Fibroblast of pulmonary artery (primary cell): ENCODE results near the gene PSMA4.

ENCODE experiments used
- DNase-seq: peaks from one replicate; pipeline ENCODE4 v3.0.0-alpha.2; 2010; ENCODE audit warnings: low read depth
- H3K4me3 ChIP-seq: replicated peaks from 2 replicates; pipeline ENCODE4 v1.5.1; 2011; ENCODE audit warnings: low read depth, mild to moderate bottlenecking, control low read depth, low read length, moderate library complexity
- TF ChIP-seq, protein P1 (sequence below): IDR thresholded peaks from 2 replicates; pipeline ENCODE4 v1.5.1; 2011; ENCODE audit warnings: mild to moderate bottlenecking, control low read depth, low read length, inconsistent platforms; ENCODE audit errors: missing control alignments

Gene PSMA4

DNA sequence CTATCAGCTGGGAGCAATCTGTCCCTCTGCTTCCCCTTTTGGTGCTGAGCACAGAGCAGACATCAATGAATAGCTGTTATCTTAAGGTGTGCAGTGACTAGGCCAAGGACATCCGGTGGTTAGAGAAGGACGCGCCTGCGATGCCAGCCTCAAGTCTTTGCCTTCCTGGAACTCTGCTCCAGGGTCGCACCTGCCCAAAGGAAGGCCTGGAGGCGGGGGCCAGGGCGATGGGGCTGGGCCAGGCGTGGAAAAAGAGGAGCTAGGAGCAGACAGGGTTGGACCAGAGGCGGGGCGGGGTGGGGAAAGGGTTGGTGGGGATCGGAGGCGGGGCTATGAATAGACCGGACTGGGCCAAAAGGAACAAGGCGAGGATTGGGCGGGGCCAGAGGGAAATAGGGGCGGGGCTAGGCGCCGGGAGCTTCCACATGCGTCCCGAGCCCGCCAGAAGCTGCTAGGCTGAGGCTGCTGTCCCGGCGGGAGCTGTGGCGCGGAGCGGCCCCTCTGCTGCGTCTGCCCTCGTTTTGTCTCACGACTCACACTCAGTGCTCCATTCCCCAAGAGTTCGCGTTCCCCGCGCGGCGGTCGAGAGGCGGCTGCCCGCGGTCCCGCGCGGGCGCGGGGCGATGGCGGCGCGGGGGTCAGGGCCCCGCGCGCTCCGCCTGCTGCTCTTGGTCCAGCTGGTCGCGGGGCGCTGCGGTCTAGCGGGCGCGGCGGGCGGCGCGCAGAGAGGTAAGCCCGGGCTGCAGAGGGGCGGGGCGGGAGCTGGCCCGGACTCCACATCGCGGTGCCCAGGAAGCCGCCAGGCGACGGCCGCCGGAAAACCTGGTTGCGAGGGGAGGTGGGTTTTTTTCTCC lies 25.1 kb downstream of the PSMA4 start, which contains the start of gene CHRNA5:
TSS of gene CHRNA5 (plus strand) at position 424 of the 854 bp plus-strand sequence. CDS start at position 624, 200 bp downstream.
- DNase-seq = peak; percentile 75
- TF ChIP-seq, protein P1, sequence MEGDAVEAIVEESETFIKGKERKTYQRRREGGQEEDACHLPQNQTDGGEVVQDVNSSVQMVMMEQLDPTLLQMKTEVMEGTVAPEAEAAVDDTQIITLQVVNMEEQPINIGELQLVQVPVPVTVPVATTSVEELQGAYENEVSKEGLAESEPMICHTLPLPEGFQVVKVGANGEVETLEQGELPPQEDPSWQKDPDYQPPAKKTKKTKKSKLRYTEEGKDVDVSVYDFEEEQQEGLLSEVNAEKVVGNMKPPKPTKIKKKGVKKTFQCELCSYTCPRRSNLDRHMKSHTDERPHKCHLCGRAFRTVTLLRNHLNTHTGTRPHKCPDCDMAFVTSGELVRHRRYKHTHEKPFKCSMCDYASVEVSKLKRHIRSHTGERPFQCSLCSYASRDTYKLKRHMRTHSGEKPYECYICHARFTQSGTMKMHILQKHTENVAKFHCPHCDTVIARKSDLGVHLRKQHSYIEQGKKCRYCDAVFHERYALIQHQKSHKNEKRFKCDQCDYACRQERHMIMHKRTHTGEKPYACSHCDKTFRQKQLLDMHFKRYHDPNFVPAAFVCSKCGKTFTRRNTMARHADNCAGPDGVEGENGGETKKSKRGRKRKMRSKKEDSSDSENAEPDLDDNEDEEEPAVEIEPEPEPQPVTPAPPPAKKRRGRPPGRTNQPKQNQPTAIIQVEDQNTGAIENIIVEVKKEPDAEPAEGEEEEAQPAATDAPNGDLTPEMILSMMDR = no peak
- peak within 1 kb of the TSS; percentile 71 for H3K4me3 ChIP-seq

DNA sequence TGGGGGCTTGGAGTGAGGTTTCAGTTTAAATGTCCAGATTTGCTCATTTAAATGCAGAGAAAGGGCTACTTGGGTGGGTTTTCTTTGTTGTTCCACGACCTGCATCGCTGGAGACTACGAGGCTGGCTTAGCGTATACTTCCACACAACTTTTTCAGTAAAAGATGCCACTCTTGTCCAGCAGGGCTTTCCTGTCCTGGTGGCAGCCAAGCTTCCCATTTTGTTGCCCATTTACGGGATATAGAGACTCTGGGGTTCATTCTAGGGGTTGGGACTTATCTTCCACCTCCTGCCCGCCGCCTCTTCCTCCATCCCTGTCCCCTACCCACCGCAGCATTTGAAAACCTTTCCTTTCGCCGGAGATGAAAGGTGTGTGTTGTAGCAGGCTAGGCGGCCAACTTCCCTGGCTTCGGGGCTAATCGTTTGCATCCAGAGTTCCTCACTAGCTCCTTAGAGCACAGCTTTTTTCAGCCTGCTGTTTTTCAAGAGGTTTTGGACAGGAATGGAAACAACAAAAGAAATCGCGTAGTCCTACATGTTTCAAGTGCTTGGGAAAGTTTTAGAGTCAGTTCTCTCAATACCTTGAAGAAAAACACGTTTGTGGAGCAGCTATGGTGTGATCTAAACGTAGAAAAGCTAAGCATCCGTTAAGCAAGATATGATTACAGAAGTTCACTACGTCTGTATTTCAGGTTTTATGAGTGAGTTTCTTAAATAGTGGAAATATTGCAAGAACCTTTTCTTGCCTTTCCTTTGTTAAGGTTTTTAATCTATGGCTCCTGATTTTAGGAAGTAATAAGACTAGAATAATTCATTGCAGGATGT lies 25.9 kb downstream of the PSMA4 start:
- H3K4me3 ChIP-seq = peak overlapping the region; percentile 71
- peak; percentile 15 for DNase-seq
- TF ChIP-seq, protein P1 = peak; percentile 19

DNA sequence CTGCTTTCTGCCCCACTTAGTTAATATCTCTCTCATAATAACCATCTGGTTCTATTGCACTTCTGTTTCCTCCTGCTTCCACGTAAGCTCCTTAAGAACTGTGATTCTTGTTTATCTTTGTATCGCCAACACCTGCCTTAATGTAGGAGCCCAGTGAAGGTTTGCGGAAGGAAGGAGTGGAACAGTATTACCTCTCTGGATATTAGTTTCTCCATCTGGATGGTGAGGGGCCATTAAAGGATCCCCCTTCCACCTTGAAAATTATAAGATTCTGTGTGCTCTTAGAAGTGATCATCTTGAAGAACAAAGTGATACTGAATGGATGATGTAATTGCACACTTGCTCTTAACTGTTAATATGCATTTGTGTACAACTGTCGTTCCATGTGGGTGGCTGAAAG lies 27.3 kb downstream of the PSMA4 start:
- TF ChIP-seq, protein P1 = no peak
- DNase-seq = no peak
- no peak overlapping the region for H3K4me3 ChIP-seq

DNA sequence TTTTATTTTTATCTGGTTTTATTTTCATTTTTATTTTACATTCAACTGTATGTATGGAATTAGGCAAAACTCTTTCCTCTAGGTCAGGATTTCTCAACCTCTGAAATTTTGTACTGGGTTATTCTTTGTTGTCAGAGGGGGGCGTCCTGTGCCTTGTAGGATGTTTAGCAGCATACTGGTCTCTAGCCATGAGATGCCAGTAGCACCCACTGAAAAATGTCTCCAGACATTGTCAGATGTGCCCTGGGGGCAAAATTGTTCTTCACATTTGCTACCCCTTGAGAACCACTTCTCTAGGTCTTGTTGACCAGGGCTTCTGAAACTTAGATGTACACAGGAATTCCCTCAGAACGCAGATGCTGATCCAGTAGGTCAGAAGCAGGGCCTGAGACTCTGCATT lies 30.5 kb downstream of the PSMA4 start:
- no peak overlapping the region for H3K4me3 ChIP-seq
- TF ChIP-seq, protein P1 = no peak
- DNase-seq = no peak

DNA sequence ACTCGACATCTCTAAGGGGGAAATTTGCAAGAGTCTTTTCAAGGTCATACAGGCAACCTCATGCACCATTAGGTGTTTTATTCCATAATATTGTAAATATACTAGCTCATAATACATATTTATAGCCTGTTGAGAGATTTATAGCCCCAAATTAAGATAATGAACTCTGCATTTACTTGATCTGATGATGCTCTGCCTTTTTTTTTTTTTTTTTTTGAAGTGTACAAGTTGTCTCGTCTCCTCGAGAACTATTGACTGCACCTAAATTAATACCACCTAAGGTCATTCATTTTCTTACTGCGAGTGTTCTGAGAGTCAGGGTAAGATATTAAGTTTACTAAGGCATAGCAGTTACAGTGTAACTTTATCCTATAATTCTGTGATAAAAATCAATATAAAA lies 31.1 kb downstream of the PSMA4 start:
- TF ChIP-seq, protein P1 = no peak
- no peak for DNase-seq
- H3K4me3 ChIP-seq = no peak overlapping the region

- no peak for DNase-seq
- H3K4me3 ChIP-seq = no peak overlapping the region
- TF ChIP-seq, protein P1 = no peak
Observed at GRCh38 chr15:78573416-78573815, 33.2 kb downstream of the PSMA4 start.
